Left ventricle myocardium inferior (tissue), 1 donor: ENCODE measurements around the gene CABCOCO1. TPM values are rescaled to one million over a fixed set of nuclear protein-coding genes. Genes with fewer than 3 reads are reported as not detected.

Source experiments
- DNase-seq: peaks from one replicate; pipeline ENCODE4 v3.0.0-alpha.2; 2020
- H3K27ac ChIP-seq: fragments of 200-600 bp; replicated peaks from 2 replicates; pipeline ENCODE4 v1.8.0; 2021
- H3K27me3 ChIP-seq: fragments of 200-600 bp; 2 replicates; pipeline ENCODE4 v1.8.0; 2021; ENCODE audit warnings: low read depth
- H3K36me3 ChIP-seq: fragments of 200-600 bp; 2 replicates; pipeline ENCODE4 v1.8.0; 2021
- H3K4me1 ChIP-seq: fragments of 200-600 bp; 2 replicates; pipeline ENCODE4 v1.8.0; 2021
- H3K4me3 ChIP-seq: fragments of 200-600 bp; 2 replicates; pipeline ENCODE4 v1.8.0; 2021; ENCODE audit warnings: mild to moderate bottlenecking, moderate library complexity
- H3K9me3 ChIP-seq: fragments of 200-600 bp; replicated peaks from 2 replicates; pipeline ENCODE4 v1.8.0; 2021
- intact Hi-C: fragments of 100-400 bp; cut with micrococcal nuclease; formaldehyde crosslinking; loops from one replicate; pipeline ENCODE4 v1.11.0; 2022
- total RNA-seq: library from RNA; stranded (reverse); fragmentation: NEBNext Ultra II Directional; extraction: Animal tissue kit (Norgen Biotek cat#: 25700); gene quantifications from one replicate; pipeline ENCODE4 v1.2.1, GENCODE V29; 2021
- TF ChIP-seq, protein P1 (sequence below): fragments of 200-600 bp; IDR thresholded peaks from 2 replicates; pipeline ENCODE4 v1.8.0; 2021; ENCODE audit warnings: antibody characterized with exemption, mild to moderate bottlenecking, borderline replicate concordance
- donor health status: DM: no; HTN: yes; CAD: no; lungs with severe emphysema.

Gene CABCOCO1
- total RNA-seq, 1 donor from 2014 or later = not detected

- Histone ChIP-seq H3K36me3 (no peaks in the 10 kb centered on the region), H3K4me3 (no peak overlapping the region), H3K27me3 (no peaks in the 10 kb centered on the region), H3K9me3 (no peaks in the 10 kb centered on the region), H3K4me1 (peaks cover 3% of the 10 kb centered on the region), H3K27ac (no peak overlapping the region)
- DNase-seq = no peak
- TF ChIP-seq, protein P1, sequence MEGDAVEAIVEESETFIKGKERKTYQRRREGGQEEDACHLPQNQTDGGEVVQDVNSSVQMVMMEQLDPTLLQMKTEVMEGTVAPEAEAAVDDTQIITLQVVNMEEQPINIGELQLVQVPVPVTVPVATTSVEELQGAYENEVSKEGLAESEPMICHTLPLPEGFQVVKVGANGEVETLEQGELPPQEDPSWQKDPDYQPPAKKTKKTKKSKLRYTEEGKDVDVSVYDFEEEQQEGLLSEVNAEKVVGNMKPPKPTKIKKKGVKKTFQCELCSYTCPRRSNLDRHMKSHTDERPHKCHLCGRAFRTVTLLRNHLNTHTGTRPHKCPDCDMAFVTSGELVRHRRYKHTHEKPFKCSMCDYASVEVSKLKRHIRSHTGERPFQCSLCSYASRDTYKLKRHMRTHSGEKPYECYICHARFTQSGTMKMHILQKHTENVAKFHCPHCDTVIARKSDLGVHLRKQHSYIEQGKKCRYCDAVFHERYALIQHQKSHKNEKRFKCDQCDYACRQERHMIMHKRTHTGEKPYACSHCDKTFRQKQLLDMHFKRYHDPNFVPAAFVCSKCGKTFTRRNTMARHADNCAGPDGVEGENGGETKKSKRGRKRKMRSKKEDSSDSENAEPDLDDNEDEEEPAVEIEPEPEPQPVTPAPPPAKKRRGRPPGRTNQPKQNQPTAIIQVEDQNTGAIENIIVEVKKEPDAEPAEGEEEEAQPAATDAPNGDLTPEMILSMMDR = no peak
- intact Hi-C loops = no loop called here
These were observed 124.4 kb downstream of the CABCOCO1 start for GRCh38 chr10:61787170-61787569.

GRCh38 chr10:61789031-61789430, 126.3 kb downstream of the CABCOCO1 start:
- Histone ChIP-seq H3K4me1 (peaks cover 3% of the 10 kb centered on the region), H3K27ac (no peak overlapping the region), H3K4me3 (no peak overlapping the region), H3K36me3 (no peaks in the 10 kb centered on the region), H3K9me3 (no peaks in the 10 kb centered on the region), H3K27me3 (no peaks in the 10 kb centered on the region)
- TF ChIP-seq, protein P1 = no peak
- DNase-seq = no peak
- intact Hi-C loops = no loop called here

- no peaks in the 10 kb centered on the region for H3K27me3 ChIP-seq
- intact Hi-C loops = no loop called here
- H3K4me3 ChIP-seq = no peak overlapping the region
- no peak overlapping the region for H3K27ac ChIP-seq
- DNase-seq = no peak
- no peaks in the 10 kb centered on the region for H3K36me3 ChIP-seq
- H3K9me3 ChIP-seq = no peaks in the 10 kb centered on the region
- TF ChIP-seq, protein P1 = no peak
- peaks cover 3% of the 10 kb centered on the region for H3K4me1 ChIP-seq
These were observed 128.5 kb downstream of the CABCOCO1 start for GRCh38 chr10:61791216-61791615.

DNA sequence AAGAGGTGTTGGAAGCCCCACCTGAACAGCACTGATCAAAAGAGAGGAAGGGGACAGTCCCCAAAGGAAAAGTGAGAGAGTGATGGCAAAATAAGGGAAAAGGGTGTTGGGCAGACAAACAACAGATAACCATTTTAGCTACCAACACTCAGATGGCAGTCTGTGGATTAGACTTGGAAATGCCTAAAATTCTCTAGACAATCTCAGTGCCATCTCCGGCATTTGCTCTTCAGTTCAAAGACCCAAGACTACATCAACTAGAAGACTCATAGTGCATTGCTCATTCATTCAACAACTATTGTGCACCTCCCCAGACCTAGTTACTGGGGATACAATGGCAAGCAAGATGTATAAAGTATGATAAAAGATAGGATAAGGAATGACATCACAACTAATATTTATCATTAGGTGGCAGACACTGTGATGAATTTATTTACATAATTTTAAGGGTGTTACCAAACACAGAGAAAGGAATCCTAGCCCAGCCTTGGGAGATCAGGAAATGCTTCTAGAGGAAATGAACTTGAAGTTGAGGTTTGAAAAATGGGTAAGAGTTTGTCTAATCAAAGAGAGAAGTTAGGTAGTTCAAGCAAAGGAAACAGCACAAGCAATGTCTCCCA, 129.5 kb downstream of the CABCOCO1 start:
- Histone ChIP-seq H3K9me3 (no peaks in the 10 kb centered on the region), H3K36me3 (no peaks in the 10 kb centered on the region), H3K4me3 (no peak overlapping the region), H3K4me1 (peaks cover 2% of the 10 kb centered on the region), H3K27me3 (no peaks in the 10 kb centered on the region), H3K27ac (no peak overlapping the region)
- intact Hi-C loops = no loop called here
- TF ChIP-seq, protein P1 = no peak
- no peak for DNase-seq

- DNase-seq = no peak
- intact Hi-C loops = no loop called here
- Histone ChIP-seq H3K9me3 (no peaks in the 10 kb centered on the region), H3K4me3 (no peak overlapping the region), H3K27ac (no peak overlapping the region), H3K36me3 (no peaks in the 10 kb centered on the region), H3K4me1 (no peaks in the 10 kb centered on the region), H3K27me3 (no peaks in the 10 kb centered on the region)
- TF ChIP-seq, protein P1 = no peak
These were observed 130.2 kb downstream of the CABCOCO1 start for GRCh38 chr10:61792921-61793320.
